Measurements from ENCODE around the gene HSPA5. TPM values are rescaled to one million over a fixed set of nuclear protein-coding genes. Genes with fewer than 3 reads are reported as not detected.

The HSPA5 gene
- total RNA-seq (2013; cell fraction: nucleolus; rRNA removed), result 30.1 and 31.5 TPM in 2 replicates
- total RNA-seq (2014; rRNA removed) (53.0 and 70.1 TPM in 2 replicates), total RNA-seq (2014; rRNA removed; fragmentation: Illumina TruSeq; extraction: Trizol) (45.7 and 46.5 TPM in 2 replicates), total RNA-seq (2021) (162 and 182 TPM in 2 replicates), polyA plus RNA-seq (2011; rRNA removed) (67.2 and 86.2 TPM in 2 replicates), polyA plus RNA-seq (2014; fragmentation: Illumina TruSeq; extraction: Trizol) (202 and 218 TPM in 2 replicates), polyA plus RNA-seq (2014; fragmentation: Nextera tagmentation; extraction: Ambion mirVana) (100 to 1,000 TPM in 1 of 2 experiments, 10 to 100 TPM in 1; 39.8 to 105 TPM), polyA plus RNA-seq (2014; rRNA removed) (105 and 114 TPM in 2 replicates), polyA plus RNA-seq (2016; fragmentation: Nextera tagmentation; extraction: Ambion mirVana) (100 to 1,000 TPM; 495 to 517 TPM), polyA minus RNA-seq (2011; rRNA and poly(A)+ RNA removed) (61.8 and 82.7 TPM in 2 replicates), Bru-seq, nascent RNA (percentile 99 among the genes with signal in this experiment), BruChase-seq, experiment 1, labeled RNA remaining after a 6-hour chase (percentile 100 among the genes with signal in this experiment), BruChase-seq, experiment 2, labeled RNA remaining after a 2-hour chase (percentile 100 among the genes with signal in this experiment)
- polyA plus RNA-seq (2011; ENCODE audit: low read depth), result 200 TPM
- polyA plus RNA-seq (2011; cell fraction: cytosol; rRNA removed), result 59.4 and 64.0 TPM in 2 replicates
- polyA plus RNA-seq (2011; cell fraction: nucleus; rRNA removed), result 54.5 and 56.6 TPM in 2 replicates
- 235 and 250 TPM in 2 replicates for polyA plus RNA-seq (2012)
- 62.5 and 64.2 TPM in 2 replicates for polyA minus RNA-seq (2011; cell fraction: cytosol; rRNA and poly(A)+ RNA removed)
- polyA minus RNA-seq (2011; cell fraction: nucleus; rRNA and poly(A)+ RNA removed), result 19.9 and 26.7 TPM in 2 replicates
- long read RNA-seq, experiment 1, transcript HSPA5-201 (8 exons, 3,908 nt), result major isoform, 636 of 677 reads
- long read RNA-seq, experiment 1, partial matches to known transcripts, result 31 of 677 reads
- long read RNA-seq, experiment 1, other reads (novel, unspliced or antisense), result 10 of 677 reads
- long read RNA-seq, experiment 2, transcript HSPA5-201 (8 exons, 3,908 nt), result major isoform, 4,554 of 4,775 reads
- long read RNA-seq, experiment 2, partial matches to known transcripts, result 203 of 4,775 reads
- long read RNA-seq, experiment 2, other reads (novel, unspliced or antisense), result 18 of 4,775 reads

DNA sequence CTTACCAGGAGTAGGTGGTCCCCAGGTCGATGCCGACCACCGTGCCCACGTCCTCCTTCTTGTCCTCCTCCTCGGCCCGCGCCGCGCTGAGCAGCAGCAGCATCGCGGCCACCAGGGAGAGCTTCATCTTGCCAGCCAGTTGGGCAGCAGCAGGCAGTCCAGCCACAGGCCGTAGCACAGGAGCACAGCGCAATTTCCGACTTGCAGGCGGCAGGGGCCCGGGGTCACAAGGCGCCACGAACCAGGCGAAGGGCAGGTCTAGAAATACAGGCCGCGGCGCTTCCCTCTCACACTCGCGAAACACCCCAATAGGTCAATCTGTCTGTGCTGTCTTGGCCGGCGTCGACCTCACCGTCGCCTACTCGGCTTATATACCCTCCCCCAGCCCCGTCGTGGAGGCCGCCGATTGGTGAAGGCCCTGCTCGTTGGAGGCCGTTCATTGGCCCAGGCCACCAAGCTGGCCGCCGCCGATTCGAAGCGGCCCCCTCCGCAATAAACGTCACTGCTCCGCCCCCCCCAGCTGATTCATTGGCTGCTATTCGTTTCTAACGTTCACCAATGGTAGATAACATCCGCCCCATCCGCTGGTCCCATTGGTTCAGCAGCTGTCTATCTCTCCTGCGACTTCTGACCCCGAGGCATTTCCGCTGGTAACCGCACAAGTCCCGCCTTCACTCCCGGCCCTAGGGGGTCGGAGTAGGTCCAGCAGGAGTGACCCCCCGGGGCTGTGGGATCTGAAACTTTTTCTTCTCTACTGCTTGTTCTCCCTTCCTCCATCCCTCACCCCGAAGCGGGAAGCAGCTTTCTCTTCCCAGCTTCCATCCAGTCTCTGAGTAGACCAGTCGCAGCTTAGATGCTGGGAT, at the start of gene HSPA5:
Gene HSPA5 (minus strand): TSS at position 344 of the 863 bp plus-strand sequence. CDS start 217 bp downstream, at position 127.
- H3K4me3 ChIP-seq, result peak within 1 kb of the TSS; percentile 95
- H4K20me1 ChIP-seq (ENCODE audit: control insufficient read depth, insufficient read depth), result 0 out of 2 replicates have a peak, but pooled peaks cover 3% of the 10 kb centered on the region
- CTCF ChIA-PET, result interaction anchor here (0.6 to 1.4 kb wide), 7 partner anchors 15 to 130 kb away, joined by 3 to 13 read pairs (median 3); partner anchors contain the start of gene GAPVD1
- peaks cover 6% of the 10 kb centered on the region for H3K4me1 ChIP-seq (ENCODE audit: control insufficient read depth, insufficient read depth, low read length)
- no TSS peak for BruUV-seq (replicated peaks)
- FAIRE-seq (peak; percentile 89), ATAC-seq (peak; percentile 95), DNase-seq (ENCODE audit: low read depth, low spot score) (peak; percentile 99)
- in situ Hi-C loops (cut with MboI), result no loop called here
- SMC1A ChIA-PET (ENCODE audit: uncharacterized antibody, unreplicated experiment), result interaction anchor here (0.6 to 1.4 kb wide), 8 partner anchors 10 to 54 kb away, joined by 3 to 5 read pairs (median 3); no protein-coding TSS in a partner anchor
- H3K4me2 ChIP-seq (ENCODE audit: control insufficient read depth, insufficient read depth), result peak within 1 kb of the TSS; percentile 94
- RAD21 ChIA-PET (ENCODE audit: unreplicated experiment), result interaction anchor here (0.6 to 1.7 kb wide), 6 partner anchors 17 to 582 kb away, joined by 3 to 15 read pairs (median 4); partner anchors contain the start of gene GAPVD1
- peak within 1 kb of the TSS; percentile 97 for H2AFZ ChIP-seq (ENCODE audit: control insufficient read depth, low read depth, low read length)
- peak within 1 kb of the TSS; percentile 99 for H3K27ac ChIP-seq (ENCODE audit: control insufficient read depth, insufficient read depth)
- H3K36me3 ChIP-seq (ENCODE audit: control insufficient read depth in 2 of 2, insufficient read depth in 2 of 2, low read length in 1 of 2), result peaks cover 10 to 30% of the 10 kb centered on the region in 2 experiments
- POLR2A ChIA-PET, result interaction anchor here (0.6 to 3.8 kb wide), 26 partner anchors 9 to 1231 kb away, joined by 3 to 39 read pairs (median 4); partner anchors contain the start of genes ARPC5L, GAPVD1, NR6A1 and RABEPK
- under 1% methylated on average over 59 of the region's 59 CpGs for WGBS (ENCODE audit: insufficient coverage, insufficient replicate concordance, low lambda C conversion rate, missing lambda C conversion rate)
- H3K79me2 ChIP-seq (ENCODE audit: control insufficient read depth, insufficient read depth, low read length), result peaks cover 57% of the 10 kb centered on the region
- H3K9me3 ChIP-seq (replicated peaks; ENCODE audit: control insufficient read depth, insufficient read depth, low read length), result no peaks in the 10 kb centered on the region
- intact Hi-C loops (cut with micrococcal nuclease; ENCODE audit: unreplicated experiment), result loop anchor here (2.0 to 5.0 kb wide), 2 partner anchors 20 to 379 kb away; partner anchors contain the start of genes ARPC5L, GAPVD1 and RPL35
- no peaks in the 10 kb centered on the region for H3K27me3 ChIP-seq (replicated peaks in 1 of 2; ENCODE audit: control insufficient read depth in 2 of 2, insufficient read depth in 2 of 2, low read length in 1 of 2)
- peak within 1 kb of the TSS; percentile 100 for H3K9ac ChIP-seq (ENCODE audit: control insufficient read depth, insufficient read depth, low read length)
- TF ChIP-seq BMI1 (IDR thresholded peaks at IDR 0.05; ENCODE audit: borderline replicate concordance), result no peak
- TF ChIP-seq MYC (IDR thresholded peaks at IDR 0.05; ENCODE audit: insufficient read depth, insufficient read length, insufficient replicate concordance, low read length, severe bottlenecking), result peak; percentile 47
- TF ChIP-seq, protein P1, sequence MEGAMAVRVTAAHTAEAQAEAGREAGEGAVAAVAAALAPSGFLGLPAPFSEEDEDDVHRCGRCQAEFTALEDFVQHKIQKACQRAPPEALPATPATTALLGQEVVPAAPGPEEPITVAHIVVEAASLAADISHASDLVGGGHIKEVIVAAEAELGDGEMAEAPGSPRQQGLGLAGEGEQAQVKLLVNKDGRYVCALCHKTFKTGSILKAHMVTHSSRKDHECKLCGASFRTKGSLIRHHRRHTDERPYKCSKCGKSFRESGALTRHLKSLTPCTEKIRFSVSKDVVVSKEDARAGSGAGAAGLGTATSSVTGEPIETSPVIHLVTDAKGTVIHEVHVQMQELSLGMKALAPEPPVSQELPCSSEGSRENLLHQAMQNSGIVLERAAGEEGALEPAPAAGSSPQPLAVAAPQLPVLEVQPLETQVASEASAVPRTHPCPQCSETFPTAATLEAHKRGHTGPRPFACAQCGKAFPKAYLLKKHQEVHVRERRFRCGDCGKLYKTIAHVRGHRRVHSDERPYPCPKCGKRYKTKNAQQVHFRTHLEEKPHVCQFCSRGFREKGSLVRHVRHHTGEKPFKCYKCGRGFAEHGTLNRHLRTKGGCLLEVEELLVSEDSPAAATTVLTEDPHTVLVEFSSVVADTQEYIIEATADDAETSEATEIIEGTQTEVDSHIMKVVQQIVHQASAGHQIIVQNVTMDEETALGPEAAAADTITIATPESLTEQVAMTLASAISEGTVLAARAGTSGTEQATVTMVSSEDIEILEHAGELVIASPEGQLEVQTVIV (IDR thresholded peaks at IDR 0.05; ENCODE audit: borderline replicate concordance, partially characterized antibody), result no peak
- TF ChIP-seq RAD21 (IDR thresholded peaks at IDR 0.05; ENCODE audit: insufficient read depth, low read depth, low read length), result no peak
- TF ChIP-seq EED (IDR thresholded peaks at IDR 0.05; ENCODE audit: low read depth), result no peak; the same call in 1 of the 2 replicates
- TF ChIP-seq ZSCAN29 (IDR thresholded peaks at IDR 0.05), result no peak
- TF ChIP-seq CEBPB (IDR thresholded peaks at IDR 0.05; ENCODE audit: borderline replicate concordance in 1 of 2, low read depth in 2 of 2, low read length in 2 of 2), result no peak
- peak; percentile 58 for TF ChIP-seq GATAD2B (conservative IDR thresholded peaks at IDR 0.05; ENCODE audit: low read depth)
- no peak for TF ChIP-seq BRCA1 (IDR thresholded peaks at IDR 0.05; ENCODE audit: low read depth, low read length)
- TF ChIP-seq, protein P2, sequence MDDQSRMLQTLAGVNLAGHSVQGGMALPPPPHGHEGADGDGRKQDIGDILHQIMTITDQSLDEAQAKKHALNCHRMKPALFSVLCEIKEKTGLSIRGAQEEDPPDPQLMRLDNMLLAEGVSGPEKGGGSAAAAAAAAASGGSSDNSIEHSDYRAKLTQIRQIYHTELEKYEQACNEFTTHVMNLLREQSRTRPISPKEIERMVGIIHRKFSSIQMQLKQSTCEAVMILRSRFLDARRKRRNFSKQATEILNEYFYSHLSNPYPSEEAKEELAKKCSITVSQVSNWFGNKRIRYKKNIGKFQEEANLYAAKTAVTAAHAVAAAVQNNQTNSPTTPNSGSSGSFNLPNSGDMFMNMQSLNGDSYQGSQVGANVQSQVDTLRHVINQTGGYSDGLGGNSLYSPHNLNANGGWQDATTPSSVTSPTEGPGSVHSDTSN (IDR thresholded peaks at IDR 0.05; ENCODE audit: insufficient replicate concordance, low read depth, low read length), result peak; percentile 97
- TF ChIP-seq MXI1 (IDR thresholded peaks at IDR 0.05; ENCODE audit: low read depth, low read length), result no peak; the same call in none of the 2 replicates
- TF ChIP-seq CBX3 (IDR thresholded peaks at IDR 0.05; ENCODE audit: borderline replicate concordance, low read depth), result no peak
- TF ChIP-seq HDAC2 (IDR thresholded peaks at IDR 0.05), result no peak
